ENCODE measurements around the gene SYNGR2. TPM values are rescaled to one million over a fixed set of nuclear protein-coding genes. Genes with fewer than 3 reads are reported as not detected.

Gene SYNGR2
- total RNA-seq, 1 donor: 44.7 TPM

DNA sequence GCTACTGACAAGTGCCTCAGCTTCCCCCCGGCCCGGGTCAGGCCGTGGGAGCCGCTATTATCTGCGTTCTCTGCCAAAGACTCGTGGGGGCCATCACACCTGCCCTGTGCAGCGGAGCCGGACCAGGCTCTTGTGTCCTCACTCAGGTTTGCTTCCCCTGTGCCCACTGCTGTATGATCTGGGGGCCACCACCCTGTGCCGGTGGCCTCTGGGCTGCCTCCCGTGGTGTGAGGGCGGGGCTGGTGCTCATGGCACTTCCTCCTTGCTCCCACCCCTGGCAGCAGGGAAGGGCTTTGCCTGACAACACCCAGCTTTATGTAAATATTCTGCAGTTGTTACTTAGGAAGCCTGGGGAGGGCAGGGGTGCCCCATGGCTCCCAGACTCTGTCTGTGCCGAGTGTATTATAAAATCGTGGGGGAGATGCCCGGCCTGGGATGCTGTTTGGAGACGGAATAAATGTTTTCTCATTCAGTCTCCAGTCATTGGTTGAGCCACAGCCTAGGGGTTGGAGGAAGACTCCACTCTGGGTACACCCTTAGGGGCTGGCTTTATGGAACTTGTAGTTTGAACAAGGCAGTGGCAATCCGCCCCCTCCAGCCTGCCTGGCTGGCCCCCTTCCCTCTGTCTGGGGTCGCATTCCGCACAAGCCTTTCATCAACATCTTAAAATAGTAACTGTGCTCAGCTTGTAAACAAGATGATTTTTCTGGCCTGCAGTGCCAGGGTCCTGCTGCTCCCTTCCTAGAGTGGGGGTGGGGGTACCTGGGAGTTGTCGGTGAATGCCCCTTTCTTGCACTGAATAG, 4.1 kb downstream of the SYNGR2 start:
- Histone ChIP-seq H3K4me3 (ENCODE audit: low read length) (no peak overlapping the region), H3K9me3 (ENCODE audit: low read depth, low read length) (no peaks in the 10 kb centered on the region), H3K4me1 (ENCODE audit: insufficient read depth, low read length) (peaks cover 86% of the 10 kb centered on the region)

DNA sequence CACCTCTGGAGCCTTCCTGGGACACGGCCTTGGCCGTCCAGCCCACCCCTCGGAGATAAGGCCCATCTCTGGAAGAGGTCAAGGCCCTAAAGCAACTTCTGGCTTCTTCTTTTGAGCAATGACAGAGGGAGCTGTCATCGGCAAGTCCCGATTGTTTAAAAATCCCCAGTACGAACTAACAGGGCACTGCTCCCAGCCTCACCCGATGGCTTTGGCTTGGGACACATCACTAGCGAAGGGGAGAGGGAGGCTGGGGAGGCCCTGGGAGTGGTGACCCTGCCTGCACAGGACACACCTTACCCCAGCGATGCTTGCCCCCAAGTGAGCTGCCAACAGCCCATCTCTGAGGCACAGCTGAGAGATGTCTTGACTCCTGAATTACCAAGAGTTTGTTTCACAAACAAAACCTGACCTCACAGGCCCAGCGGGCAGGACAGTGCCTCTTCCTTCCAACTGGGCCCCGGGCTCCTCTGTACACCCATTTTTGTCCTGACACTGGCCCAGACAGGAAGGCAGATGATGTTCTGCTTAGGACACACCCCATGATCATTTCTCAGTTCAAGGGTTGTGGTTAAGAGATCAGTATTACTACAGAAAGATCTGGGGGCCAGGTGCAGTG, 4.8 kb downstream of the SYNGR2 start:
- peaks cover 81% of the 10 kb centered on the region for H3K4me1 ChIP-seq (ENCODE audit: insufficient read depth, low read length)
- H3K9me3 ChIP-seq (ENCODE audit: low read depth, low read length): no peaks in the 10 kb centered on the region
- H3K4me3 ChIP-seq (ENCODE audit: low read length): no peak overlapping the region
- H3K27me3 ChIP-seq (ENCODE audit: insufficient read depth, low read length): no peaks in the 10 kb centered on the region

More for the DNA sequence above, 4.1 kb downstream of the SYNGR2 start:
- H3K27me3 ChIP-seq (ENCODE audit: insufficient read depth, low read length): no peaks in the 10 kb centered on the region

GRCh38 chr17:78174346-78174869, 6.0 kb downstream of the SYNGR2 start:
- no peaks in the 10 kb centered on the region for H3K27me3 ChIP-seq (ENCODE audit: insufficient read depth, low read length)
- no peak overlapping the region for H3K4me3 ChIP-seq (ENCODE audit: low read length)
- no peaks in the 10 kb centered on the region for H3K9me3 ChIP-seq (ENCODE audit: low read depth, low read length)
- H3K4me1 ChIP-seq (ENCODE audit: insufficient read depth, low read length): peaks cover 82% of the 10 kb centered on the region

GRCh38 chr17:78174870-78175642, 6.7 kb downstream of the SYNGR2 start:
- Histone ChIP-seq H3K27me3 (ENCODE audit: insufficient read depth, low read length) (no peaks in the 10 kb centered on the region), H3K9me3 (ENCODE audit: low read depth, low read length) (no peaks in the 10 kb centered on the region), H3K4me1 (ENCODE audit: insufficient read depth, low read length) (peaks cover 82% of the 10 kb centered on the region), H3K4me3 (ENCODE audit: low read length) (no peak overlapping the region)

DNA sequence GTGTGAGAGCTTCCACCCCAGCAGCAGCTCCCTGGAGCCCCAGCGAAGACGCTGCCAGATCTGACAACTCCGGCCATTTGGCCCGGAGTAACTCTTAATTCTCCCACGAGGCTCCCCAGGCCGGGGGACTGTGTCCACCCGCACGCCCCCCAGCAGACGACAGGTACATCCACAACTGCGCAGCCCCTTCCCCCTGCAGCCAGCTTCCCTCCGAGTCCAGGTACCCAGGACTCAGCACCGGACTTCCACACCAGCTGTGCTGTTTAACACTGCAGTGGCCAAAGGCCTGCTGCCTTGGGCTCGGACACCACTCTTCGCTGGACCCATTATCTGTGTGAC, 7.2 kb downstream of the SYNGR2 start:
- Histone ChIP-seq H3K27me3 (ENCODE audit: insufficient read depth, low read length) (no peaks in the 10 kb centered on the region), H3K4me3 (ENCODE audit: low read length) (no peak overlapping the region), H3K4me1 (ENCODE audit: insufficient read depth, low read length) (peaks cover 79% of the 10 kb centered on the region), H3K9me3 (ENCODE audit: low read depth, low read length) (no peaks in the 10 kb centered on the region)

DNA sequence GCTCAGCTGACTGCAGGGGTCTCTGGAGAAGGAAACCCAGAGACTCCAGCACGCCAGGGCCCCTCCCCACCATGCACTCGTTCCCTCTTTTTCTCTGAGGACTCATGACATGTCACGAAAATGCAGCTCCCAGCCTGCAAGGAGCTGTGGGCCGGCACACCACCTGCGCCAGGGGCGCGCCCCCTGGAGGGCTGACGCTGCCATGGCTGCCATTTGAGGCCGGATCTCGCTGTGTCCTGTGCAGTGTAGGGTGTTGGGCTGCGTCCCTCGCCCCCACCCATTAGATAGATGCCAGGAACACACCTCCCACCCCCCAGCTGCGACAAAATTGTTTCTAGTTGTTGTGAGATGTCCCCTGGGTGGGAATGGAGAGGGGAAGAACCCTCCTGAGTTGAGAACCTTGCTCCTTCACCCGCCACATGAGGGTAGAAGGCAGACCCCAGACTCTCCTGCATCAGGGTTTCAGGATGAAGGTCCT, 8.2 kb downstream of the SYNGR2 start:
- no peaks in the 10 kb centered on the region for H3K9me3 ChIP-seq (ENCODE audit: low read depth, low read length)
- no peak overlapping the region for H3K4me3 ChIP-seq (ENCODE audit: low read length)
- peaks cover 72% of the 10 kb centered on the region for H3K4me1 ChIP-seq (ENCODE audit: insufficient read depth, low read length)

GRCh38 chr17:78179372-78179771, 11.0 kb downstream of the SYNGR2 start:
- Histone ChIP-seq H3K4me1 (ENCODE audit: insufficient read depth, low read length) (peaks cover 44% of the 10 kb centered on the region), H3K9me3 (ENCODE audit: low read depth, low read length) (no peaks in the 10 kb centered on the region), H3K4me3 (ENCODE audit: low read length) (no peak overlapping the region), H3K27me3 (ENCODE audit: insufficient read depth, low read length) (no peaks in the 10 kb centered on the region)

More for the DNA sequence above, 8.2 kb downstream of the SYNGR2 start:
- no peaks in the 10 kb centered on the region for H3K27me3 ChIP-seq (ENCODE audit: insufficient read depth, low read length)

GRCh38 chr17:78180083-78180482, 11.7 kb downstream of the SYNGR2 start:
- Histone ChIP-seq H3K4me1 (ENCODE audit: insufficient read depth, low read length) (peaks cover 37% of the 10 kb centered on the region), H3K4me3 (ENCODE audit: low read length) (no peak overlapping the region), H3K9me3 (ENCODE audit: low read depth, low read length) (no peaks in the 10 kb centered on the region), H3K27me3 (ENCODE audit: insufficient read depth, low read length) (no peaks in the 10 kb centered on the region)

GRCh38 chr17:78180508-78180907, 12.1 kb downstream of the SYNGR2 start:
- Histone ChIP-seq H3K4me3 (ENCODE audit: low read length) (no peak overlapping the region), H3K4me1 (ENCODE audit: insufficient read depth, low read length) (peaks cover 33% of the 10 kb centered on the region), H3K9me3 (ENCODE audit: low read depth, low read length) (no peaks in the 10 kb centered on the region), H3K27me3 (ENCODE audit: insufficient read depth, low read length) (no peaks in the 10 kb centered on the region)

DNA sequence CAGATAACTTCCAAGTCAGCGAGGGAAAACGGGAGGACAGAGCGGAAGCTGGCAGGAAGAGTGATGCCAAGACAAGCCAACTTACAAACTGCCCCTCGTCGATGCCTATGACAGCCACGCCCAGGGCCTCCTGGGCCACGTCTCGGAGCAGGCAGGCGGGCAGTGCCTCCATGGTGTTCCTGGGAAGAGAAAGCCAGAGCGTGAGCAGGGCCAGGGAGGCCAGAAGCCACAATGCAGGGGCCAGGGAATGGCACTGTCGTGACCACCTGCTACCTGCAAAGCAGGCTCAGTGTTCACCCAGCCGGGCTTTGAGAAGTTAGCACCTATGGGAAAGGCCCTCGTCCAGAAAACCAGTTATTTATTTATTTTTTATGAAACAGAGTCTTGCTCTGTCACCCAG, 14.1 kb downstream of the SYNGR2 start:
- Histone ChIP-seq H3K9me3 (ENCODE audit: low read depth, low read length) (no peaks in the 10 kb centered on the region), H3K4me1 (ENCODE audit: insufficient read depth, low read length) (peaks cover 33% of the 10 kb centered on the region), H3K27me3 (ENCODE audit: insufficient read depth, low read length) (no peaks in the 10 kb centered on the region), H3K4me3 (ENCODE audit: low read length) (no peak overlapping the region)

- Histone ChIP-seq H3K9me3 (ENCODE audit: low read depth, low read length) (no peaks in the 10 kb centered on the region), H3K4me1 (ENCODE audit: insufficient read depth, low read length) (peaks cover 44% of the 10 kb centered on the region), H3K4me3 (ENCODE audit: low read length) (no peak overlapping the region), H3K27me3 (ENCODE audit: insufficient read depth, low read length) (no peaks in the 10 kb centered on the region)
Observed at GRCh38 chr17:78183916-78184315, 15.5 kb downstream of the SYNGR2 start.

- peaks cover 43% of the 10 kb centered on the region for H3K4me1 ChIP-seq (ENCODE audit: insufficient read depth, low read length)
- H3K4me3 ChIP-seq (ENCODE audit: low read length): no peak overlapping the region
- no peaks in the 10 kb centered on the region for H3K27me3 ChIP-seq (ENCODE audit: insufficient read depth, low read length)
Observed at GRCh38 chr17:78184351-78184750, 16.0 kb downstream of the SYNGR2 start.

GRCh38 chr17:78184868-78185267, 16.5 kb downstream of the SYNGR2 start:
- no peaks in the 10 kb centered on the region for H3K27me3 ChIP-seq (ENCODE audit: insufficient read depth, low read length)
- H3K9me3 ChIP-seq (ENCODE audit: low read depth, low read length): no peaks in the 10 kb centered on the region
- peaks cover 38% of the 10 kb centered on the region for H3K4me1 ChIP-seq (ENCODE audit: insufficient read depth, low read length)
- no peak overlapping the region for H3K4me3 ChIP-seq (ENCODE audit: low read length)

More at GRCh38 chr17:78184351-78184750, 16.0 kb downstream of the SYNGR2 start:
- H3K9me3 ChIP-seq (ENCODE audit: low read depth, low read length): no peaks in the 10 kb centered on the region

DNA sequence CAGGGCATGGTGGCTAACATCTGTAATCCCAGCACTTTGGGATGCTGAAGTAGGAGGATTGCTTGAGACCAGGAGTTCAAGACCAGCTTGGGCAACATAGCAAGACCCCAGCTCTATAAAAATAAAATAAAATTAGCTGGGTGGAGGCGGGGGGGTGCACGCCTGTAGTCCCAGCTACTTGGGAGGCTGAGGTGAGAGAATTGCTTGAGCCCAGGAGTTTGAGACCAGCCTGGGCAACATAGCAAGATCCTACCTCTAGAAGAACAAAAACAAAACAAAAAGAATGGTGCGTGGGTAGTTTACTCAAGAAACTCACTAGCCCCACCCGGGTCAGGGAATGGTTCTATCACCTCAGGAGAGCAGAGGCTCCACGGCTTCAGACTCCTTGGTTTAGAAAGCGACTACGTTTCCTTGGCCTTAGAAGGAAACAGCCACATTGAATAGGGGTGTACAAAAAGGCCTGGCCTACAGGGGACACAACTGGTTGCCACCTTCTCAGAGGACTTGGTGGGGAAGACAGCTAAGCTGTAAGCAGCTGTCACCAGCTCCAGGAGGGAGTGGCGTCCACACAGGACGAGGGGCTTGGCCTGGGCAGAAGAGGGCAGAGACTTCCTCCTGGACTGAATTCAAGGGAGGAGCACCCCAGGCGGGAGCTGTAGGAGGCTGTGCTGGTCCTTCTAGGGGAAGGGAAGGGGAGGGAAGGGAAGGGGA, 17.8 kb downstream of the SYNGR2 start:
- Histone ChIP-seq H3K4me3 (ENCODE audit: low read length) (no peak overlapping the region), H3K9me3 (ENCODE audit: low read depth, low read length) (no peaks in the 10 kb centered on the region), H3K27me3 (ENCODE audit: insufficient read depth, low read length) (no peaks in the 10 kb centered on the region), H3K4me1 (ENCODE audit: insufficient read depth, low read length) (peaks cover 30% of the 10 kb centered on the region)

Data from mononuclear cell (primary cell).